22Rv1 (cell line): ENCODE data around the gene INPP5A.

Experiments used
- H3K27ac ChIP-seq: fragments of 450-650 bp; 2 replicates; pipeline ENCODE4 v1.5.1; 2017
- ZFX ChIP-seq: fragments of 450-650 bp; IDR thresholded peaks from 2 replicates; pipeline ENCODE4 v1.6.1; 2017; ENCODE audit warnings: antibody characterized with exemption, borderline replicate concordance
- TF ChIP-seq, protein P1 (sequence below): fragments of 450-650 bp; IDR thresholded peaks from 2 replicates; pipeline ENCODE4 v1.5.1; 2017; ENCODE audit warnings: mild to moderate bottlenecking

The INPP5A gene

DNA sequence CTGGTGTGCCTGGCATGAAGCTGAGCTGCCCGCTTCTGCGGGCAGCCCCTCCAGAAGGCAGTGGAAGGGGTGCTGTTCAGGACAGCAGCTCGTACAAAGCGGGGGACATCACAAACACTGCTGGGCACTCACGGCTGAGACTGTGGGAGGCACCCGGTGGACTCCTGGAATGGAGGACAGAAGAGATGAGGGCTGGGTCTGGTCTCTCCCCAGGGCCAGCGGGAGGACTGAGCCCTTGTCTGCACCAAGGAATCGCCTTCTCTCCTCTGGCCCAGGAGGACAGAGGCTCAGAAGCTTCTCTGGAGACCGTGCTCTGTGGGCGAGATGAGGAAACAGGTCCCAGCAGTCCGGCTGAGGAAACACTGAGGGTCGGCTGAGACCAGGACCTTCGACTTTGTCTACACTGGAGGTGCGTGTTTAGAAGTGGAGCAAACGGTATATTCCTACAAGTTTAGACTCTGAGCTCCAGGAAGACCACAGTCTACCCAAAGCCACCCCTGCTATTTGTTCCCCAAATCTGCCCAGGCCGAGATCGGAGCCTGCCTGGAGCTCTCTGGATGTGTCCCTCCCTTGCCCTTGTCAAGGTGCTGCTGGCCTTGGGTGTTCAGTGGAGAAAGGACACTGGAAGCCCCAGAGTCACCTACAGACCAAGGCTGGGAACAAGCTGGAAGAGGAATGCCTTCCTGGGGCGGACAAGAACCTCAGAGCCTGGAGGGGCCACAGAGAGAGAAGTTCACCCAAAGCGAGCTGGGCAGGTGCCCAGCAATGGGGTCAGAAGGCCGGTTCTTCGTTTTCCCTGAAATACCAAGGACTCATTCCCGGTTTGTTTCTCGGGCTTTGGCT lies 12.9 kb upstream of the INPP5A start:
- no peak overlapping the region for H3K27ac ChIP-seq
- TF ChIP-seq, protein P1, sequence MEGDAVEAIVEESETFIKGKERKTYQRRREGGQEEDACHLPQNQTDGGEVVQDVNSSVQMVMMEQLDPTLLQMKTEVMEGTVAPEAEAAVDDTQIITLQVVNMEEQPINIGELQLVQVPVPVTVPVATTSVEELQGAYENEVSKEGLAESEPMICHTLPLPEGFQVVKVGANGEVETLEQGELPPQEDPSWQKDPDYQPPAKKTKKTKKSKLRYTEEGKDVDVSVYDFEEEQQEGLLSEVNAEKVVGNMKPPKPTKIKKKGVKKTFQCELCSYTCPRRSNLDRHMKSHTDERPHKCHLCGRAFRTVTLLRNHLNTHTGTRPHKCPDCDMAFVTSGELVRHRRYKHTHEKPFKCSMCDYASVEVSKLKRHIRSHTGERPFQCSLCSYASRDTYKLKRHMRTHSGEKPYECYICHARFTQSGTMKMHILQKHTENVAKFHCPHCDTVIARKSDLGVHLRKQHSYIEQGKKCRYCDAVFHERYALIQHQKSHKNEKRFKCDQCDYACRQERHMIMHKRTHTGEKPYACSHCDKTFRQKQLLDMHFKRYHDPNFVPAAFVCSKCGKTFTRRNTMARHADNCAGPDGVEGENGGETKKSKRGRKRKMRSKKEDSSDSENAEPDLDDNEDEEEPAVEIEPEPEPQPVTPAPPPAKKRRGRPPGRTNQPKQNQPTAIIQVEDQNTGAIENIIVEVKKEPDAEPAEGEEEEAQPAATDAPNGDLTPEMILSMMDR, result no peak
- TF ChIP-seq ZFX, result no peak

DNA sequence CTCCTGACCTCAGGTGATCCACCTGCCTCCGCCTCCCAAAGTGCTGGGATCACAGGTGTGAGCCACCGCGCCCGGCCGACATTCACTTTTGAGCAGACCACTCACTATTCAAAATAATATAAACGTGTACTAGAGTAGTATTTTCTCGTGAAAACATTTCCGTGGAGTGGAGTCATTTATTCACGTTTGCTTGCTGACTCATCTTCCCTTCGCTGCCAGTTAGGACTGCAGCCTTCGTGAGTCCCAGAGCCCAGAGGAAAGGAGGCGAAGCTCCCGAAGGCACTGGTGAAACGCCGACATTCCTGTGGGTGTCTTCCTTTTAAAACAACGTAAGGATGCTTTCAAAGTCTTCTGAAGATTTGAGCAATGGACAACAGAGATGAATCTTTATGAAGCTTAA lies 10.9 kb upstream of the INPP5A start:
- no peak for TF ChIP-seq ZFX
- TF ChIP-seq, protein P1, result no peak
- H3K27ac ChIP-seq, result no peak overlapping the region

DNA sequence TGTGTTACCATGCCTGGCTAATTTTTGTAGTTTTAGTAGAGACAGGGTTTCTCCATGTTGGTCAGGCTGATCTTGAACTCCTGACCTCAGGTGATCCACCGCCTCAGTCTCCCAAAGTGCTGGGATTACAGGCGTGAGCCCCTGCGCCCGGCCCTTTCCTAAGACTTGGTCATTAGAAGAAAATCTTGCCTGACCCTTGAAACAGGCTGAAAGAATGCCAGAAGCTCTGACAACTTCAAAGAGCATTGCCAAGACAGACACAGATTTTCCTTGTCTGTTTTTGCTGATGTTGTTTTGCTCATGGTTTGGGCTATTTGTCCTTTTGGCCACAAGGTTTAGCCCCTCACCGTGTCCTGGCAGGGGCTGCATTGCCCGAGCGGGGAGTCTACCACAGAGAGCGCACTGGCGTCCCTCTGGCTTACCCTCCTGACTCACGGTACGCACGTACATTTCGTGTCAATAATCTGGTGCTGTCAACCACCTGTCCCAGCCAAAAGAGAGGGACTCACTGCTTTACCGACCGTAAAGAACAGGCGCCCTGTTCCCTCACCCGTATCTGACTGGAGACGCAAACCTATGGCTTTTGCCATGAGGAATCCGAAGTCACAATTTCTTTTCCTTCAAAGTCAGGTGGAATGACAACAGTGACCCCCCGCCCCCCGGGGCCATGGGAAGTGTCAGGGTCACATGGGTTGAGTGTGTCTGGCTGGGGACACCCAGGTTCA lies 10.1 kb upstream of the INPP5A start:
- no peak overlapping the region for H3K27ac ChIP-seq
- no peak for TF ChIP-seq ZFX
- TF ChIP-seq, protein P1, result no peak

DNA sequence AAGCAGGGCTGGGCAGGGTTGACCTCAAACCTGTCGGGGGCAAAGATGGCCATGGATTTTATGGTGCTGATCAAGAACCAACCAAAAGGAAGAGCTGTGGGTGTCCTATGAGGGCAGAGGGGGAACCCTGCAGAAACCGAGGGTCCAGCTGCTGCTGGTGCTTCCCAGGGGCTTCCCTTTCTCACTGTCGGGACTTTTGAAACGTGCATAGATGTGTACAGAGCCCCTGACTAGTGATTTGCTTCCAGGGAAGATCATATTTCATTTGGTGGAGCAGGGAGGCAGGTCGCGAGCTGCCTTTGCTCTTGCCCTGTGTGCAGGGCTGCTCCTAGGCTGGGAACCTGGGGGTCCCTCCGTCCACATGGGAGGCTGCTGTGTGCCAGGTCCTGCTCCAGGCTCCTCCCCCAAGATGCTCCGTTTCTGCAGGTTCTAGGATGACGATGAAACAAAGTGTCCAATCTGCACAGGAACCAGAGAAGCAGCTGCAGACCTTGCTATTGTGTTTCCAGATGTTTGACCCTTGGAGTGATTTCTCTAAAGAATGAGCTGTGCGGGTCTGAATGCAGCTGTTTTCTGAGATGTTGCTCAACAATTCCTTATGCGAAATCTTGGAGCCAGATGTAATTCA lies 9.4 kb upstream of the INPP5A start:
- H3K27ac ChIP-seq, result no peak overlapping the region
- no peak for TF ChIP-seq ZFX
- TF ChIP-seq, protein P1, result no peak

DNA sequence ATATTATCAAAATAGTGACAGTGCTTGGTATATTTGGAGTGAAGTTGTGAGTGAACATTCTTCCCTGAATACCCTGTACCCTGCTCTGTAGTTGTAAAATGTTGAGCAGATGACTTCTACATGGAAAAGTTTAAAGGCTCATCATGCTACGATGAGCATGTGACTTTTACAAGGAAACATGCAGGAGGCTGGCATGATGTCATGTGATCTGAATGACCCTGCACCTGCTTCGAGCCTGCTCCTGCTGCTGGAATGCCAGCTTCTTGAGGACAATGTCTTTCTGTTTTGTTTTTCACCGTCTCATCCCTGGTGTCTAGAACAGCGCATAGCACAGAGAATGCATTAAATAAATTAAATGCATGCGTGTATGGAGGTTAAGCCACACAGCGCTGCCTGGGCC lies 5.4 kb upstream of the INPP5A start:
- no peak for TF ChIP-seq ZFX
- TF ChIP-seq, protein P1, result no peak
- H3K27ac ChIP-seq, result no peak overlapping the region

DNA sequence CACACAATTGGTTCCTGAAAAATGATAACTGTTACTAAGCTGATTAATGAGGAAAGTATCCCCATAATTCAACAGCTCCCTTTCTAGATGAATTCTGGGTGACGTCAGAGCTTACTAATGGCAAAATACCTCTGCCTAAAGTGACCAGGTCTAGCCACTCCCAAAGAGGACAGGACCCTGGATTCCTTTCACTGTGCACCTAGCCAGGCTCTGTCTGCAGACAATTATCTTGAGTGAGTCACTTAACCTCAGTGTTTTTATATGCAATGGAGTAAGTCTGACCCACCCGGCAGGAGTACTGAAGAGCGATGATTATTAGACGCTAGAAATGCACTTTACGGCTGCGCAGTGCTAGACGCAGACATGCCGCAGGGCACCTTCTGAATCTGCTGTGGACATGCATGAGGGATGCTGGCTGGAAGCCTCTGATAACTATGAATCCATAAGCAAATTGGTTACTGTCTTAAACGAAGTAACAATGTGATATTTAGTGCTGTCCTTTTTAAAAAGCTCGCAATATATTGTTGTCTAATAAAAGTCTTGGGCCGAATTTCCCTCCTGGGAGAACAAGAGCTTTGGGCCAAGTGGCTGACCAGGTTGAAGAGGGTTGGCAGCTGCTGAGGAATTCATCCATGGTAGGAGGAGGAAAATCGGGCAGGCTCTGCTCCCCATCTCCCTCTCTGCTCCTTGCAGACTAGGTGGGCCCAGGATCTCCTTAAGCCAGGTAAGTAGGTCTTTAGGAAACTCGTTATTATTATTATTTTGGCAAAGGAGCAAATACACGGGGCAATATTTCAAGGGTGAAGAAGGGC lies 4.6 kb upstream of the INPP5A start:
- TF ChIP-seq ZFX, result no peak
- TF ChIP-seq, protein P1, result no peak
- H3K27ac ChIP-seq, result no peak overlapping the region
